Measurements from ENCODE around the gene WNT9A.

Gene WNT9A

DNA sequence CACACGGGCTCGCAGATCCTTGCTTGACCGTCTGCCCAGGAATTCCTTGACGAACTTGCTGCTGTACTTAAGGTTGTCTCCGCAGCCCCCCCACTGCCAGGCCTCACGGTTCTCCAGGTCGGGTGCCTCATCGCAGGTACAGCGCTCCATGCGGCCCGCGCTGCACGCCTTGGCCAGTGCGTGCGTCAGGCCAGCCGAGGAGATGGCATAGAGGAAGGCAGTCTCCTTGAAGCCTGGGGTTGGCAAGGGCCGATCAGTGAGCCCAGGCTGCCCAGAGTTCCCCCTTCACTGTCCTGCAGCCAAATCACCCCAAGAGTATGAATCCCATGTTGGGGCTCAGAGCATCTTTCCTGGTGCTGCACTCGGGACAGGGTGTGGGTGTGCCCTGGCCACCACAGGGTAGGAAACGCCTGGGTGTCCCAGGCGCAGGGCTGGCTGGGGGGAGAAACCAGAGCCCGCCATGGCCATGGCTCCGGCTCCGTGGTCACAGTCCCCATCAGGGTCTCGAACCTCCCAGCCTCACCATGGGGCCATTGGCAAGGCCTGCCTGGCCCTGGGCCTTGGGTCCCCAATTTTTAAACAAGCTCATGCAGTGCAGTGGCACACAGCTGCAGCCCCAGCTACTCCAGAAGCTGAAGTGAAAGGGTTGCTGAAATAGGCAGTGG lies 23.4 kb downstream of the WNT9A start:
- DNase-seq = no peak

GRCh38 chr1:227923353-227924167 lies 24.2 kb downstream of the WNT9A start:
- DNase-seq = no peak

GRCh38 chr1:227922501-227923352 lies 25.0 kb downstream of the WNT9A start:
- DNase-seq = no peak

DNA sequence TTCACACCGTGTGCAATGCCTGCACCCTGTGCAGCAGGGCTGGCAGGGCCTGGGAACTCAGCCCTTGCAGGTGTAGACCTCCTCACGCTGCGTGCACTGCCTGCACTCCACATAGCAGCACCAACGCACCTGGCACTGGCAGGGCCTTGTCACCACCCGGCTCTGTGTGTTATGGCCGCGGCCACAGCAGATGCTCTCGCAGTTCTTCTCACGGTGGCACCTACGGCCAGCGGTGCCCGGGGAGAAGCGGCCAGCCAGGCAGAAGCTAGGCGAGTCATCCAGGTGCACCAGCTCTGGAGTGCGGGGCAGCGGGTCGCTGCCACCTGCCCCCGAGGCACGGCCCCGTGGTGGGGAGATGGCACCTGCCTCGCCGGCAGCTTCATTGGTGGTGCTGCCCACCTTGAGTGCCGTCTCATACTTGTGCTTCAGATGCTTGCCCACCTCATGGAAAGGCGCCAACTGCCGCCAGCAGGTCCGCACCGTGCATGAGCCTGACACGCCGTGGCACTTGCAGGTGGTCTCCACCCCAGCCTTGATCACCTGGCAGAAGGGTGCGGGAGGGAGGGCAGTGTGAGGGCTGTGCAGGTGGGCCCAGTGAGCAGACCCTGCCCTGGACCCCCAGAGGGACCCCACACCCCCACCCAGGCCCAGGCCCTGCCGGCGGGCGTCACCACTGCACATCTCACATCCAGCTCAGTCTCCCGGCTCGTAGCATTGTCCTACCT lies 26.1 kb downstream of the WNT9A start:
- DNase-seq = no peak

DNA sequence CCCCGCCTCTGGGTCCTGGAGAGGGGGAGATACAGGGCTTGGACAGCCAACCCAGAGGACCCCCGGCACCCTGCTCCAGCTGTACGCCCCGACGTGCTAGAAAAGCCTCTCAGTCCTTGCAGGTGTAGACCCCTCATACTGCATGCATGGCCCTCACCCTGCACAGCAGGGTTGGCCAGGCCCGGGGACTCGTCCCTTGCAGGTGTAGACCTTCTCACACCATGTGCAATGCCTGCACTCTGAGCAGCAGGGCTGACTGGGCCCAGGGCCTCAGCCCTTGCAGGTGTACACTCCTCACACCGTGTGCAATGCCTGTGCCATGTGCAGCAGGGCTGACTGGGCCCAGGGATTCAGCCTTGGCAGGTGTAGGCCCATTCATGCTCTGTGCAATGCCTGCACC lies 26.8 kb downstream of the WNT9A start:
- DNase-seq = no peak

- DNase-seq = no peak
These were observed 27.3 kb downstream of the WNT9A start for GRCh38 chr1:227920426-227920825.

GRCh38 chr1:227919906-227920305 lies 27.8 kb downstream of the WNT9A start:
- DNase-seq = no peak

- no peak for DNase-seq
These were observed 29.0 kb downstream of the WNT9A start for GRCh38 chr1:227918736-227919135.

- no peak for DNase-seq
These were observed 29.5 kb downstream of the WNT9A start for GRCh38 chr1:227918083-227918700.

- no peak for DNase-seq
These were observed 30.4 kb downstream of the WNT9A start for GRCh38 chr1:227917081-227917950.

GRCh38 chr1:227916655-227917054 lies 31.1 kb downstream of the WNT9A start:
- DNase-seq = no peak

- no peak for DNase-seq
These were observed 31.9 kb downstream of the WNT9A start for GRCh38 chr1:227915564-227916553.

GRCh38 chr1:227914801-227915563 lies 32.8 kb downstream of the WNT9A start:
- no peak for DNase-seq

- no peak for DNase-seq
These were observed 33.7 kb downstream of the WNT9A start for GRCh38 chr1:227913764-227914721.

DNA sequence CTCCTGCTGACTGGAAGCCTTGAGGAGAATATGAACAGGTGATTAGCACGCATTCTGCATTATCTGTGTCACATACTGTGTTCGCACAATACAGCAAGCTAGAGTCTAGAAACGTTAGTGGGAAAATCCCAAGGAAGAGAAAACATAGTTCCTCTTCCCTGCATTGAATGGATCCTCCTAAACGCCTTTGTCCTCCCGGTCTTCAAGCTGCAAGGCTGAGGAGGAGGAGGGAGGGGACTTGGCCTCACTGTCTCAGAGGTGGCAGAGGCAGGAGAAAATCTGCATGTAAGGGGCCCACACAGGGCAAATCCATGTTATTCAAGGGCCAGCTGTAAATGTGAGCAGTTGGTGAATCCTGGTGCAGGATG lies 34.4 kb downstream of the WNT9A start:
- no peak for DNase-seq

GRCh38 chr1:227912866-227913265 lies 34.9 kb downstream of the WNT9A start:
- DNase-seq = no peak

GRCh38 chr1:227911376-227911775 lies 36.4 kb downstream of the WNT9A start:
- DNase-seq = no peak

GRCh38 chr1:227910511-227911153 lies 37.1 kb downstream of the WNT9A start:
- DNase-seq = no peak
